ENCODE results near the gene TRAF3IP1.

The TRAF3IP1 gene

DNA sequence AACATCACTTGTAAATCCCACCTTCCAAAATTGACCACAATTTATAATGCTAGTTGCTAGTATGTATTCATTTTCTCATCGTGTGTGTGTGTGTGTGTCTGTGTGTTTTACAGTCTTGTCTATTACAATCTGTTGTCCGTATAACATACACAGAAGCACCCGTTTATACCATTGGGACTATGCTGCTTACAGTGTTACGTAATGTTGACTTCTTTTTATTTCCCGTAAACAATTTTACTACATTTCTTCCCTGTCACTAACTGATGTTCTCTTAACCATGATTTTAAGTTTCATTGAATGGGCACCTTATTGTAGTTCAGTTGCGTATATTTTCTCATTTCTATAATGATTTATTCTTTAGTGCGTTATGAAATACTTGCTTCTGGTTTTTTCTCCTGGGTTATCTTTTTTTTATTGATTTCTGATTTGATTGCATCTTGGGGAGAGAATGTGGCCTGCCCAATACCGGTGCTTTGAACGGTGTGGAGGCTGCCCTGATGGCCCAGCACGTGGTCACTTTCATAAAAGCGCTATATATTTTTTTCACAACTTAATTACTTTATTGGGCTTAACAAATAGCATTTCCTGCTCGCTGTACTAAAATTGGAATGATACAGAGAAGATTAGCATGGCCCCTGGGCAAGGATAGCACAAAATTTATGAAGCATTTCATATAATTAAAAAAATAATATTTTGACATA is 91.9 kb downstream of the TRAF3IP1 start:
- no peak for DNase-seq

DNA sequence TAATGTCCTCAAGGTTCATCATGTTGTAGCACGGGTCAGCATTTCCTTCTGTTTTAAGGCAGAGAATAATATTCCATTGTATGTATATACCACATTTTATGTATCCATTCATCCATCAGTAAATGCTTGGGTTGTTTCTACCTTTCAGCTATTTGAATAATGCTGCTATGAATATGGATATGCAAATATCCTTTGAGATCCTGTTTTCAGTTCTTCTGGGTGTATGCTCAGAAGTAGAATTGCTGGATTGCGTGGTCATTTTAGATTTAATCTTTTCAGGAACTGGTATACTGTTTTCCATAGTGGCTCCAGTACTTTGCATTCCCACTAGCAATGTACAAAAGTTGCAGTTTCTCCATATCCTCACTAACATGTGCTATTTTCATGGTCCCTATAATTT is 93.0 kb downstream of the TRAF3IP1 start:
- DNase-seq: no peak

DNA sequence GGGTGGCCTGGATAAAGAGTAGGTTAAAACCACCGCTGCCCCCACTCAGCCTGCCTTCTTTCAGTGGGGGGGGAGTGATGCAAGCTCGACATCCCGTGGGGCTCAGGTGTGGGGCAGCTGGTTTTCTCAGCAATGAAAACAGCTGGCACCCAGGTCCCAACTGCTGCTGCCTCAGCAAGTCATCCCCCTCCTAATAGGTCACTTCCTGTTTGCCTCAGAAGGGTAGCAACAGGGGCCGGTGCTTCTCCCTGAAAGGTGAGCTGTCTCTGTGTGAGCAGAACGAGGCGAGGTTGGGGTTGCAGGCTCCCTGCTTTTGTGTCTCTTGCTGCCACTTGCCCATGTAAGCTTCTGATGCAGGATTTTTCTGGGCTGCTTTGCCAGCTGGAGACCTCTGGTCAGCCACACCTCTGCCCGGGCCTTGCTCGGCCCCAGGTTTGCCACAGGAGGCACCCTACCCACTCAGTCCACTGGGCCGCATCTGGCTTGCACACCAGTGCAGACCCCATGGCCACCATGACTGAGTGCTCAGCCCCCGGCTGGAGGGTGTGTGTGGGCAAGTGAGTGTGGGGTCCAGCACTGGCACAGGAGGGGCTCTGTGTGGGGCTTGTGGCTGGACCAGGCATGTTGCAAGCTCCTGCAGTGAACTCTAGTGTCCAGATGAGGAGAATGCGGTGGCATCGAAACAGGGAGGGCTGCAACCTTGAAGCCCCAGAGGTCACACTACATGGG is 94.9 kb downstream of the TRAF3IP1 start:
- DNase-seq: no peak

DNA sequence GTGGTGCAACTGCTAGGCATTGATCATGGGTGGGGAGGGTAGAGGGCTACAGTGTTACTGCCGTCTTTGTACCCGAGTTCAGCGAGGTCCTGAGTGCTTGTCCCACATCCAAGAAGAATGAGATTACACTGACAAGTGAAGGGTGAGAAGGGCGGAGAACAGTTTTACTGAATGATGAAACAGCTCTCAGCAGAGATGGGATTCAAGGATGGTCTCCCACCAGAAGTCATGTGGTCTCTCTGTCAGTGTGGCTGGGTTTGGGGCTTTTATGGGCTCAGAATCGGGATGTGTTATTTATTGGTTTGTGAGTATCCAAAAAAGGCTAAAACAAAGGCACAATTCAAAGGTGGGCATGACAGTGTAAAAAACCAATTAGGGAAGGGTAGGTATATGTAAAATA is 95.6 kb downstream of the TRAF3IP1 start:
- DNase-seq: no peak

DNA sequence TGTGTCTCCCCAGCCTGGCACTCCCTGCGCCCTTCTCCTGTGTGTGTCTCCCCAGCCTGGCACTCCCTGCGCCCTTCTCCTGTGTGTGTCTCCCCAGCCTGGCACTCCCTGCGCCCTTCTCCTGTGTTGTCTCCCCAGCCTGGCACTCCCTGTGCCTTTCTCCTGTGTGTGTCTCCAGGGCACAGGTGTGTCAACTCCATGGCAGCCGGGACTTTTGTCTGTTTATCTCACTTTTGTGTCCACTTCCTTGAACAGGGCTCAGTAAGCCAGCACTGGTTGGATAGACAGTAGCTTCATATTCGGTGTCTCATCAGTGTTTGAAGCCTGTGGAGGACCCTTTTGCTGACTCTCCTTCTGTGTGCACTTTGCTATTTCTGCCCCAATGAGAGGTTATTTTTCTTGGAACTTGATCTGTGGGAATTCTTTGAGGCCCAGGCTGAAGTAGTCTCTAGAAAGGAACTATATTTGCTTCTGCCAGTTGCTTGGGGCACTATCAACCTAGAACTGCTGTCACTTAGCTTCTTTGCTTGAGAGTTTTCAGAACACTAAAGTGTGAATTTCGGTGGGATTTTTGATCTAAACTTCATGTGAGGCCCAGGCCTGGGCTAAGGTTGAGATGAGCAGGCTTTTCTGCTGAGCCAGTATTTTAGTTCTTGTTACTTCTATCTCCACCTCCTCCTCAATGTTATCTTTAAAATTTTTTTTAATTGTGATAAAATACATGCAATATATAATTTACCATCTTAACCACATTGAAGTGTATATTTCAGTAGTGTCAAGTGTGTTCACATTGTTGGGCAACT is 98.1 kb downstream of the TRAF3IP1 start:
- no peak for DNase-seq

DNA sequence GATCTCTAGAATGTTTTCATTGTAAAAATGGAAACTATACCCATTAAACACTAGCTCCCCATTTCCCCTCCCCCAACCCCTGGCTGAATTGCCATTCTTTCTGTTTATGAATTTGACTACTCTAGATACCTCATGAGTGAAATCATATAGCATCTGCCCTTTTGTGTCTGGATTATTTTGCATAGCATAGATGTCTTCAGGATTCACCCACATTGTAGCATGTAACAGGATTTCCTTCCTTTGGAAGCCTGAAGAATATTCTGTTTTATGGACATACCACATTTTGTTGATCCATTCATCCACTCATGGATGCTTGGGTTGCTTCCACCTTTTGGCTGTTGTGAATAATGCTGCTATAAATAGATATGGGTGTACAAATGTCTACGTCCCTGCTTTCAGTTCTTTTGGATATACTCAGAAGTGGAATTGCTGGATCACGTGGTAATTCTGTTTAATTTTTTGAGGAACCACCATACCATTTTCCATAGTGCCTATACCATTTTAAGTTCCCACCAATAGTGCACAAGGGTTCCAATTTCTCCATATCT is 98.8 kb downstream of the TRAF3IP1 start:
- DNase-seq: no peak

DNA sequence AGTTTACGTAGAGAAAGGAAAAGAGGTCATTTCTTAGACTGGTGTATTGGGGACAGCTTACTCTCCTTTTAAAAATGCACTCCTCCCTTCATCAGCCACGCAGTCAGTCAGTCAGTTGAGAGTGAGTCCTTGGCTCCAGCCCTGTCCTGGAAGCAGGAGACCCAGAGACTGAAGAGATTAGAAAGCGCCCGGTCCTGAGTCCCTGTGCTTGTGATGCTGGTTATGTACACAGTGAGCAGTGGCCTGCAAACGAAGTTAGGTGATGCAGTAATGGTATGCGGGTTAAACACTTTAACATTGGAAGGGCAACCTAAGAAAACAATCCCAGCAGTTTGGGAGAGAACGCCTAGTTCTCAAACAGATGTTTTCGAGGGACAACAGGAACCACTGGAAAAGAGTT is 100.1 kb downstream of the TRAF3IP1 start:
- no peak for DNase-seq

DNA sequence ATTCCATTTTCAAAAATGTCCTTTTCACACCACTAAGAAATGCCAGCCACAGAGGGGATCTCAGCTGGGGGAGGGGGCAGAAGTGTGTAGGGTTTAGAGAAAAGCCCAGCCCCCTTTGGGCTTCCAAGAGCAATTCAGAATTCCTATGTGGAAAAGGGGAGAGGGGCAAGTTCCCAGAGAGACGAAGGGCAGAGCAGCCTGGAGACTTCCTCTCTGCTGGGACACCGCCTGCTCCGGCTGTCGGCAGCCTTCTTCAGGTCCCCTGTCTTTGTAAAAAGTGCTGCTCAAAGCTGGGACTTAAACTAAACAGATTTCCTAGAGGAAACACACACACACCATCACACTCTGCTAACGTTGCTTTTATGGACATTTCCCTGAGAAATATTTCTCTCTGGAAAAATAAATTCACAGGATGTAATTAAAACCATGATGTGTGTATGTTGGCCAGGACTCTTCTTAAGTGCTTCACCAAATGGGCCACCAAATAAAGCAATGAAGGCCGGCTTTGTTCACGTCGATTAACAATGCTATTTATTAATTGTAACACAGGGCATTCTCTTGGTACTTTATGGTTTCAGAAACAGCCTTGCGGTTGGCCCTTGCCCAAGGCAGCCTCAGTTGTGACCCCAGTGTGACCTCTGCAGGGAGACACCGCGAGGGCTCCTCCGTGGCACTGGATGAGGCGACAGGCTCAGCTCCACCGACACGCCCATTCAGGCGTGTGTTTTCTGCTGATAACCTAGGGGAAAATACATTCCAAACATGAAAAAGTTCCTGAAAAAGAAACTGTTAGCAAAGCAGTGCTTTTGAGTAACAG is 100.8 kb downstream of the TRAF3IP1 start:
- DNase-seq: no peak

DNA sequence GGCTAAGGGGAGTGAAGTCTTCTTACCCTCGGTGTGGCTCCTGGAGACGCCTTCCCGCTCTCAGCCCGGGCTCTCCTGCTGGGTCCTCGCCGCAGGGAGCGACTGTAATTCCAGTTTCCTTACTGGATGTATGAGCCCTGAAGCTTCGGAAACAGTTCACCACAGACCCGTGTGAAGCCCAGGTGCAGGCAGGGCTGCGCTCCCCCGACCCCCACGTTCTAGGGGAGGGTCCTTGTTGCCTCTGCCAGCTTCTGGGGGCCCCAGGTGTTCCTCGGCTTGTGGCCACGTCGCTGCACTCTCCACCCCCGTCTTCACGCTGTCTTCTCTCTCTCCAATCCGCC is 101.3 kb downstream of the TRAF3IP1 start:
- DNase-seq: no peak

DNA sequence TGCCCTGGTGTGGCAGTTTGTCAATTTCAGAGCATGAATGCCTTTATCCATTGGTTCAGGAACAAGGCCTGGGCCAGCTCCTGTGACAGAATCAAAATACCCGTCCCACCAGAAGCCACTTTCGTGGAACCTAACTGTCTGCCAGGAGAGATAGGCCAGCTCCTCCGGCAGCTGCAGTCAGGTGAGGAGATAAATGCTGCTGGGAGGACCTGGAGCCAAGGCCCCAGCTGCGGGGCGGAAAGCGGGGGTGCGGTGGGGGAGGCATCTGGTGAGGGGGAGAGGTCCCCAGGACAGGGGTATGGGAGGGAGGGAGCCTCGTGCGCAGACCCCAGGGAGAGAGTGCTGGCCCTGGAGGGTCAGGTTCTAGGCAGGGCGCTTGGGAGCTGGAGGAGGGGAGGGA is 102.0 kb downstream of the TRAF3IP1 start:
- DNase-seq: no peak

DNA sequence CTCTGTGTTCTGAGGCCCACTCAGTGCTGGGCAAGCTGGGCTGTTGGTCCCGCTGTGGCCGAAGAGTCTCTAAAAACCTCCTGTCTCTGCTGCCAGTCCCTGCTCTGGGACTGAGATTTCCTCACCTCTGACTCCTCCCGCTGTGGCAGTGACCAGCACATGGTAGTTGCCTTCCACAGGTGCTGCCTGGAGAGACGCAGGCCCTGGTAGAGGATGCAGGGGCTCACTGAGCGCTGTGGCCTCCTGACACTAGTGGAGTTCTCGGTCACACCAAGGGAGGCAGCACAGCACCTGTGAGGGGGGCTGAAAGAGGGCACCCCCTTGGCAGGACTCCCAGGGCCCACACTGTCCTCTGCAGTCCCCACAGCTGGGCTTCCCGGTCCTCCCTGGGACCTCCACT is 102.6 kb downstream of the TRAF3IP1 start:
- DNase-seq: no peak

DNA sequence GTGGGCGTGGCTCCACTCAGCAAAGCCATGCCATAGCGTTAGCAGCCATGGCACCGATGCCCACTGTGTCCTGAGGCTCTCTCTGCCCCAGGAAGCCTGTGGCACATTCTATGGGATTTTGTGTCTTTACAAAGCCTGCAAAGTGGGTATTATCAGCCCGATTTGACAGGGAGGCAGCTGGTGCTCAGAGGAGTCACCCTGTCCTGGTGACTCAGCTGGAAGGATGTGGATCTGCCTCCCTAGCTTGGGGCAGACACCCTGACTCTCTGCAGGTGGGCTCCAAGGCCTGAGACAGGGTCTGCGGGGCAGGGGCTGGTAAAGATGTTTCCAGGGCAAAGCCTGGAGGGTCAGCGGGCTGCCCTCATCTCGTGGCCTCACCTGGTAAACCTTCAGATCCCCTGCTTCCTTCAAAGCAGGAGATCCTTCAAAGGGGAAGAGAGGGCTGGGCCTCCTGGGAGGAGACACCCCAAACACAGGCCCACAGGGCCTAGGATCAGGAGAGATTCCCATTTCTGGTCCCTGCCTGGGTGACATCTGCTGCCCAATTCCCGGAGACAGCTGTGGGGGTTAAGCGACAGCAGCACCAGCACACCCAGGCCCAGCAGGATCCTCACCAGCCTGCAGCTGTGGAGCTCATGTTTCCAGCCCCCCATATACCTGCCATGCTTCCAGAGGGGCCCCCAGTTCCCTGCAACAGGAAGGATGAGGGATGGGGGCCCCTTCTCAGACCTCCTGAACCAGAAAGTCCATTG is 103.4 kb downstream of the TRAF3IP1 start:
- DNase-seq: no peak

DNA sequence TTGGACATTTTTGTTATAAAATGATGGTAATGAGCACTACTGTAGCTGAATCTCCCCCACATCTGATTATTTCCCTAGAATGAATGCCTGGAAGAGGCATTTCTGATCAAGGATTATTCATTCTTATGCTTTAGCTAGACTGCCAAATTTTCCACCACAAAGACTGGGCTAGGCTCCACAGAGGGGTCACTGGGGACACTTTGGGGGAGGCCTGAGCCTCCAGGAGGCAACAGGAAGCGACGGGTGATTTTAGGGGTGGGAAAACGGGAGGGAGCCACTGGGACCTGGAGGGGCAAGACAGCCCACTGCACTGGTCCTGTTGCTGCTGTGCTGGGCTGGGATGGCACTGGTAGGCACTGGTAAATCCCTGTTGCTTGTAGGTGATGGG is 104.0 kb downstream of the TRAF3IP1 start:
- no peak for DNase-seq

DNA sequence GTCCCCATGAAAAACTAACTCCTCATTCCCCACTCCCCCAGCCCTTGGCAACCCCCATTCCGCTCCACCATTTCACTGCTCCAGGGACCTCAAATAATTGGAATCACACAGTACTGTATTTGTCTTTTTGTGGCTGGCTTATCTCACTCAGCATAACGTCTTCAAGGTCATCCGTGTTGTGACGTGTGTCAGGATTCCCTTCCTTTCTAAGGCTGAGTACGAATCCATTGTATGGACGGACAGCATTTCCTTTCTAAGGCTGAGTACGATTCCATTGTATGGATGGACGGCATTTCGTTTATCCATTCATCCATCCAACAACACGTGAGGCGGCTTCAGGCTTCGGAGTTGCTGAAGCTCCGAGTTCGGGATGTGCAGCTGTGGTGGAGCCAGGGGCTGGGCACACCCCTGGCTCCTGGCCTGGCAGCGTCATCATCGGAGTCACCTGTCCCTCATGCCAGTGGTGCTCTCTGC is 105.2 kb downstream of the TRAF3IP1 start:
- DNase-seq: no peak

DNA sequence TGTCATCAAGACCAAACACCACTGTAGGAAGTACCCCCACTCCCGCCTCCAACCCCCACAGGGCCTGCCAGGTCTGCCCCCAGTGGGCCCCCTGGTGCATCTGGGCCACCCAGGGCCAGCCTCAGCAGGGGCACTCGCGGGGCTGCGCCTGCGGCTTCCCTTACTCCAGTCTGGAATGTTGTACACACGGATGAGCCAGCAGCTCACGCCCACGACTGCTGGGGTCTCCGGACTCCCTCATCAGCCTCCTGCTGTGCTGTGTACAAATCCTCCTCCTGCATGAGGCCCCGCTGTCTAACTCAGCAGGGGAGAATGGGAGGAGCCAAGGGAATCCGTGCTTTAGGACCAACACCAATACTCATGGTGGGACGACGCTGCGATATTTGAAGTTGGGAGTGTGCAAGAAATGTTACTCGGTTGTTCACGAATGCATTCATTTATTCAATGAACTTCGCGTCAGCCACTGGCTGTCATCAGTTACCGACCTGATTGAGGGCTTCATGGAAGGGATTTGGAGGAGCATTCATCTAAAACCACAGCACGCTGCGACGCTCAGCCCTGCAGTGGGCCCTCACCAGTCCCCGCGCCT is 105.8 kb downstream of the TRAF3IP1 start:
- no peak for DNase-seq

DNA sequence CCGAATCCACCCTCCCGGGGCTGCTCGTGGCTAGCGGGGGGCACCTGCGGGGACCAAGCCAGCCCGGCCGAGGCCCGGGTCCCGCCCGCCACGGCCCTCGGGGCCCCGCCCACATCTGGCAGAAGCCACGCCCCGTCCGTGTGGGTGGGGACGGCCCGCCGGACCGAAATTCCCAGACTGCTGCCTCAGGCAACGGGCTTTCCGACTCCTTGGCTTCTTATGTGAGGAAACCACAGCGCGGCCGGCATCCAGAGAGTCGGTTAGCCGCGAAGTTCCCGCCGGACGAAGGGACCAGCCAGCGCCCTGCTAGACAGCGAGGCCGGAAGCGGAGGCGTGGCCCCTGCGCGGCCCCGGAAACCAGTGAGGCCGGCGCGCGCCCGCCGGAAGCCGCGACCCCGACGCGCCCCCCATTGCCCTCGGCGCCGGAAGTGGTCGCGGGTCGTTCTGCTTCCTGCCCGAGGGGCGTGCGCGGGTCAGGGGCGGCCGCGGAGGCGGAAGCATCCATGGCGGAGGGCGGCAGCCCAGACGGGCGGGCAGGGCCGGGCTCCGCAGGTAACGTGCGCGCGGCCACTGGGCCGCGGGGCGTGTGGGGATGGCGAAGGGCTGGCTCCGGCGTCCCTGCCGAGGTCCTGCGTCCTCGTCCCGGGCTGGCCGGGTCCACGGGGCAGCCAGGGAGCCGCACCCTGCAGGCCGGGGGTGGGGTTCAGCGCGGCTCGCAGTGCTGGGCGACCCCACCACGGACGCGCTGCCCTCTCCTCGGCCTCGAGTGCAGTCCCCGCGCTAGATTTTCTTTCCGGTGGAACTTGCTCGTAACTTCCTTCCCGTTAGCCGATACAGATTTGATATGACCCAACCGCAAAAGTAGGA is 106.5 kb downstream of the TRAF3IP1 start, which contains the start of gene ASB1:
Gene ASB1, plus strand, starts transcription at position 360 of the 867 bp plus-strand sequence. Its CDS starts 144 bp downstream, at position 504.
- DNase-seq: peak; percentile 64 to 76

DNA sequence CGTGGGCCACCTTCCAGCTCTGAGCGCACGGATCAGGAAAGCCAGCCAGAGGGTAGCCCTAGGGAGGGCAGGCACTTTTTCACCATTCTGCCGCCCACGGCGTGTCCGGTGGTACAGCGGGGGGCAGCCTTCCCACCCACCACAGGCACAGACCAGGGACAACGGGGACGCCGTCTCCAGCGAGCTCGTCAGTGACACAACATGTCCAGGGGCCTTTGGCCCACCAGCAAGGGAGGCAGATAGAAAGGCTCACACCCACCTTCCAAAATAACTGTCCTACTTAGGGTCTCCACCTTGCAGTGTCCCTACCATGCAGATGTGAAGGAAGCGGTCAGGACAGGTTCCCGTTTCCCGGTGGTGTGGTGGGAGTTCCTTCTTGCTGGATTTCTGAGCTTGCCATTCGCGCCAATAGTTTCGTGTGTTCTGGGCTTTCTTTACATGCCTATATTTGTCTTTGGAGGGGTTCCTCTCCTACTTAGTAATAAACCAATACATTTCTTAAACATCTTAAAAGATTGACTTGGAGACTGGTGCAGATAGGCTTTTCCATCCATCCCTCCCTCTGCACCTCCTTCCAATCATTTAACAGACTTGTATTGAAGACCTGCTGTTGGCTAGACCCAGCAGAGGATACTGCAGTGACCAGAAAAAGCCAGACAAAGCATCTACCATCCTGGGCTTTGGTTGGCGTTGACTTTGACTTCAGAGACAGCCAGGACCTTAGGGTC is 107.3 kb downstream of the TRAF3IP1 start:
- DNase-seq: no peak

DNA sequence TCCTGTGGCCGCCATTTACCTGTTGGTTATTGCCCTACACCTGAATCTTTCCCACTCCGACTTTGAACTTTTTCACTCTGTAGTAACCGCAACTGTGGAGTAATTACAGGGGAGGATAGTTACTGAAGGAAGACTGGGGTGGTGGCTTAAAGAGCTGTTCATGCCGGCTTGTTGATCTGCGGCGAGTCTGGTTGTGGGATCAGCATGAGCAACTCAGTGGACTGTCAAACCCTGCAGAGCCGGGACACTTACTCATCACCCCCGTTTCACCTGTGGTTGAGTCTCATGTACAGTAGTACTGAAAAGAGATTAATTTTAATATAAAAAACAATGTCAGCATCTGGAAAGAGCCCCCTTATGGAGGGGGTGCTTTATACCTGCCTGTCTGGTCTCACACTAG is 108.5 kb downstream of the TRAF3IP1 start:
- DNase-seq: no peak

DNA sequence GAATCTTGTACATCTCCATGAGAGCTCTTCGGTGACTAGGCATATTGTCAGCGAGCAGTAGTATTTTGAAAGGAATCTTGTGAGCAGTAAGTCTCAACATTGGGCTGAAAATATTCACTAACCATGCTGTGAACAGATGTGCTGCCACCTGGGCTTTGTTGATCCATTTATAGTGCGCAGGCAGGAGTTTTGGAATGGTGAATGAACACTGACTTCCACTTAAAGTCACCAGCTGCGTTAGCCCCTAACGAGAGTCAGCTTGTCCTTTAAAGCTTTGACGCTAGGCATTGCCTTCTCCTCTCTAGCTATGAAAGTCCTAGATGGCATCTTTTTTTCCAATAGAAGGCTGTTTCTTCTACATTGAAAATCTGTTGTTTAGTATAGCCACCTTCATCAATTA is 110.5 kb downstream of the TRAF3IP1 start:
- DNase-seq: no peak

DNA sequence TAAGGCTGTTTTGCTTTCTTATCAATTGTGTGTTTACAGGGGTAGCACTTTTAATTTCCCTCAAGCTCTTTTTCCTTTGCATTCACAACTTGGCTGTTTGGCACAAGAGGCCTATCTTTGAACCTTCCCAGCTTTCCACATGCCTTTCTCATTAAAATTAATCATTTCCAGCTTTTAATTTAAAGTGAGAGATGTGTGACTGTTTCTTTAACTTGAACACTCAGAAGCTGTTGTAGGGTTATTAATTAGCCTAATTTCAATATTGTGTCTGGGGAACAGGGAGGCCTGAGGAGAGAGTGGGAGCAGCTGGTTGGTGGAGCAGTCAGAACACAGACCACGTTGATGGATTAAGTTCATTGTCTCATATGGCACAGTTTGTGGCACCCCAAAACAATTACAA is 111.1 kb downstream of the TRAF3IP1 start:
- no peak for DNase-seq
